ENCODE measurements around the gene ALG12.

ALG12 gene

GRCh38 chr22:49900441-49901230, 17.6 kb downstream of the ALG12 start:
- peaks cover 8% of the 10 kb centered on the region; the same call in 1 of the 2 replicates for H3K36me3 ChIP-seq (ENCODE audit: low read length)
- H3K4me3 ChIP-seq (ENCODE audit: insufficient read depth, low read length, poor library complexity, severe bottlenecking): no peak overlapping the region
- no peaks in the 10 kb centered on the region for H3K27me3 ChIP-seq (ENCODE audit: low read length)
- H3F3A ChIP-seq (ENCODE audit: insufficient read depth): no peaks in the 10 kb centered on the region
- H2AFZ ChIP-seq (ENCODE audit: low read depth, low read length, severe bottlenecking): no peak overlapping the region
- no peak overlapping the region for H3K9ac ChIP-seq (ENCODE audit: low read length)
- no peaks in the 10 kb centered on the region for H3K9me2 ChIP-seq (replicated peaks; ENCODE audit: insufficient read depth, low read length)
- no peaks in the 10 kb centered on the region for H4K20me1 ChIP-seq (ENCODE audit: low read depth, low read length)
- no peak overlapping the region for H3K27ac ChIP-seq (ENCODE audit: low read depth, low read length)
- no peak overlapping the region for H3K4me2 ChIP-seq (ENCODE audit: low read depth, low read length, poor library complexity, severe bottlenecking)
- no peaks in the 10 kb centered on the region for H3K79me2 ChIP-seq (ENCODE audit: insufficient read depth, low read length)
- no peaks in the 10 kb centered on the region for H3K9me3 ChIP-seq (ENCODE audit: insufficient read depth, low read length)
- TF ChIP-seq CTCF (IDR thresholded peaks at IDR 0.05; ENCODE audit: insufficient read depth, low read length, poor library complexity, severe bottlenecking) (no peak), EZH2phosphoT487 (conservative IDR thresholded peaks at IDR 0.05; ENCODE audit: low read length) (no peak)

GRCh38 chr22:49899530-49899929, 18.7 kb downstream of the ALG12 start:
- H3K9ac ChIP-seq (ENCODE audit: low read length): no peak overlapping the region
- no peaks in the 10 kb centered on the region for H4K20me1 ChIP-seq (ENCODE audit: low read depth, low read length)
- no peak overlapping the region for H3K27ac ChIP-seq (ENCODE audit: low read depth, low read length)
- no peak for TF ChIP-seq CTCF (IDR thresholded peaks at IDR 0.05; ENCODE audit: insufficient read depth, low read length, poor library complexity, severe bottlenecking)
- TF ChIP-seq EZH2phosphoT487 (conservative IDR thresholded peaks at IDR 0.05; ENCODE audit: low read length): no peak
- H3K4me2 ChIP-seq (ENCODE audit: low read depth, low read length, poor library complexity, severe bottlenecking): no peak overlapping the region
- H3K9me3 ChIP-seq (ENCODE audit: insufficient read depth, low read length): no peaks in the 10 kb centered on the region
- no peaks in the 10 kb centered on the region for H3K79me2 ChIP-seq (ENCODE audit: insufficient read depth, low read length)
- H3K27me3 ChIP-seq (ENCODE audit: low read length): no peaks in the 10 kb centered on the region
- H3F3A ChIP-seq (ENCODE audit: insufficient read depth): no peaks in the 10 kb centered on the region
- H3K36me3 ChIP-seq (ENCODE audit: low read length): peaks cover 8% of the 10 kb centered on the region; the same call in 1 of the 2 replicates
- no peaks in the 10 kb centered on the region for H3K9me2 ChIP-seq (replicated peaks; ENCODE audit: insufficient read depth, low read length)
- H2AFZ ChIP-seq (ENCODE audit: low read depth, low read length, severe bottlenecking): no peak overlapping the region
- H3K4me3 ChIP-seq (ENCODE audit: insufficient read depth, low read length, poor library complexity, severe bottlenecking): no peak overlapping the region

GRCh38 chr22:49897015-49897684, 21.1 kb downstream of the ALG12 start:
- no peak overlapping the region for H3K4me2 ChIP-seq (ENCODE audit: low read depth, low read length, poor library complexity, severe bottlenecking)
- no peaks in the 10 kb centered on the region for H4K20me1 ChIP-seq (ENCODE audit: low read depth, low read length)
- no peak overlapping the region for H2AFZ ChIP-seq (ENCODE audit: low read depth, low read length, severe bottlenecking)
- H3K79me2 ChIP-seq (ENCODE audit: insufficient read depth, low read length): no peaks in the 10 kb centered on the region
- 0 out of 2 replicates have a peak, but pooled peaks cover 3% of the 10 kb centered on the region for H3K36me3 ChIP-seq (ENCODE audit: low read length)
- no peak overlapping the region for H3K4me3 ChIP-seq (ENCODE audit: insufficient read depth, low read length, poor library complexity, severe bottlenecking)
- H3F3A ChIP-seq (ENCODE audit: insufficient read depth): no peaks in the 10 kb centered on the region
- TF ChIP-seq CTCF (IDR thresholded peaks at IDR 0.05; ENCODE audit: insufficient read depth, low read length, poor library complexity, severe bottlenecking): no peak
- no peak for TF ChIP-seq EZH2phosphoT487 (conservative IDR thresholded peaks at IDR 0.05; ENCODE audit: low read length)
- no peak overlapping the region for H3K27ac ChIP-seq (ENCODE audit: low read depth, low read length)
- H3K9me3 ChIP-seq (ENCODE audit: insufficient read depth, low read length): no peaks in the 10 kb centered on the region
- no peaks in the 10 kb centered on the region for H3K27me3 ChIP-seq (ENCODE audit: low read length)
- H3K9me2 ChIP-seq (replicated peaks; ENCODE audit: insufficient read depth, low read length): no peaks in the 10 kb centered on the region
- no peak overlapping the region for H3K9ac ChIP-seq (ENCODE audit: low read length)

Measured in SU-DHL-6 (cell line).